Stimulated activated CD4-positive, alpha-beta T cell treated with anti-CD3 and anti-CD28 coated beads, Interleukin-4, amount 100 ng/mL, for 24 hours (primary cell): ENCODE measurements around the gene PRDM10.

Experiments used
- DNase-seq: peaks from one replicate; pipeline ENCODE4 v3.0.0-alpha.2; 2020

PRDM10 gene

DNA sequence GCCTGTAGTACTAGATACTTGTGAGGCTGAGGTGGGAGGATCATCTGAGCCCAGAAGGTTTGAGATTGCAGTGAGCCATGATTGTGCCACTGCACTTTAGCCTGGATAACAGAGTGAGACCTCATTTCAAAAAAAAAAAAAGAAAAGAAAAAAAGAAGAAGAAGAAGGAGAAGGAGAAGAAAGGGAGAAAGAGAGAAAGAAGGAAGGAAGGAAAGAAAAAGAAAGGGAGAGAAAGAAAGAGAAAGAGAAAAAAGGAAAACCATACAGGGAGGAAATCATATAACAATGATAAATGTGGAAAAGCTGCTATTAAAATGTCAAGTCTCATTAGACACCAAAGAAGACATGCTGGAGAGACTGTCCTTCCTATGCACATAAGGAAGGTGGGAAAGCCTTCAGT is 5.7 kb upstream of the PRDM10 start:
- no peak for DNase-seq

DNA sequence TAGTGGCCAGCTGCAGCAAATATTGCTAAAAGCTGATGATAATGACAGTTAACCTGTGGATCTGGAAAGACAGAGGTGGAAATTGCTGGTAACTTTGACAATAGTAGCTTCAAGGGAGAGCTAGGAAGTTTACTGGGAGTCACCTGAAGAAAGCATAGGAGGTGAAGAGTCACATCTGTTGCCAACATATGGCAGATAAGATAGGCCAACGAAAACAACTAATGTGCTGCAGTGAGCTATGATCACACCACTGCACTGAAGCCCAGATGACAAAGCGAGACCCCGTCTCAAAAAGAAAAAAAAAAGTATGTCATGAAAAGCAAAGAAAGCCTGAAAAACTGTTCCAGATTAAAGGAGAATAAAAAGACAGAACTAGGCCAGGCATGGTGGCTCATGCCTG is 4.3 kb upstream of the PRDM10 start:
- no peak for DNase-seq

- DNase-seq, result no peak
These were observed 1.0 kb upstream of the PRDM10 start for GRCh38 chr11:130003717-130004001.

GRCh38 chr11:130002846-130003716 is 446 bp upstream of the PRDM10 start:
- peak; percentile 90 for DNase-seq

DNA sequence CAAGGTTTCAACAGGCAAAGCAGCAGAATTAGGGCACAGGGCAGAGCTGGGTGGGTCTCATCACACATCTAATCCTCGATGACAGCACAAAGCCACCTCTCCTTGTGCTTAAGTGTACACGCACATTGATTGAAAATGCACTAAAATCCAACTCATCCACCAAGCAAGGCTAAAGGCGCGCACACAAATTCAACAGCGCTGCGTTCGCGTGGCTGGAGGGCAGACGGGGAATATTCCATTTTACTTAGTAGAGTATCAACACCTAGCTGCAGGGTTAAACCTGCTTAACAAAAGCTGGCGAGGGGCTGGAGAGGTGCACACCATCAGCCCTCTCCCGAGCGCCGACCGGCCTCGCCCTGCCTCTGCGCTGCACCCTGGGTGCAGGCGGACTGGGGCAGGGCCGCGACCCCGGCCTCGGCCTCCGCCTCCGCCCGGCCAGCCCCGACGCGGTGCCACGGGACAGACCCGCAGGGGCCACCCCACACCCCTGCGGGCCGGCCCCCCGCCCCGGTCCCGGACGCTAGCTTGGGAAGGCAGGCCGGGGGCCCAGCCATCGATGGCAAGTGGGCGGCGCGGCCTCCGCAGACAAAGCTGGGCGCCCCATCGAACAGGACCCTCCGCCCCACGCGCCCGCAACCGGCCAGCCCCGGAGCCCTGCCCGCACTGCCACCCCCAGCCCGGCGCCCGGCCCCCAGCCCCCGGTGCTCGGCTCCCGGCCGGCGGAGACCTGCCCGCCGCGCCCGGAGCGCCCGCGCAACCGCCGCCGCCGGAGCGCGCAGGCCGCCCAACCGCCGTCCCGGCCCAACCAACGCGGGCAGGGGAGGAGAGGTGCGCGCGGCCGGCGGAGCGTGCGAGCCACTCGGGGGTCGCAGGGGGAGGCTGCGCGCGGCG is 929 bp downstream of the PRDM10 start:
- peak; percentile 30 for DNase-seq

DNA sequence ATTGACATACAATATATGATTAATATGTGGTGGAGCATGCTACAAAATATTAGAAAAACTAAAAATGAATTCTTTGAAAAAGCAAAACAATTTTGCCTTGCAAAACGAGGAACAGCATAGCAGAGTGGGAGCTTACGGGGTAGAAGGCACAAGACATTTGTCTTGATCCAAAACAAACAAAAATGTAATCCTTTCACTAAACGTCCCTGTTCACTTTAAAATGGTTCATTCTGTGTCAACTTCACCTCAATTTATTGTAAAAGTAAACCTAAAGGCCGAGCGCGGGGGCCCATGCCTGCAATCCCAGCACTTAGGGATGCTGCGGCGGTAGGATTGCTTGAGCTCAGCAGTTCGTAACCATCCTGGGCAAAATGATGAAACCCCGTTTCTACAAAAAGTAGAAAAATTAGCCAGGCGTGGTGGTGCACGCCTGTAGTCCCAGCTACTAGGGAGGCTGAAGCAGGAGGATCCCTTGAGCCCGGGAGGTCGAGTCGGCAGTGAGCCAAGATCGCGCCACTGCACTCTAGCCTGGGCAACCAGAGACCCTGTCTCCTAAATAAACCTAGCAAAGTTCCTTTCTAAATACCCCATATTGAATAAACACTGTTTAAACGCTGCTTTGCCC is 2.0 kb downstream of the PRDM10 start:
- DNase-seq, result no peak

DNA sequence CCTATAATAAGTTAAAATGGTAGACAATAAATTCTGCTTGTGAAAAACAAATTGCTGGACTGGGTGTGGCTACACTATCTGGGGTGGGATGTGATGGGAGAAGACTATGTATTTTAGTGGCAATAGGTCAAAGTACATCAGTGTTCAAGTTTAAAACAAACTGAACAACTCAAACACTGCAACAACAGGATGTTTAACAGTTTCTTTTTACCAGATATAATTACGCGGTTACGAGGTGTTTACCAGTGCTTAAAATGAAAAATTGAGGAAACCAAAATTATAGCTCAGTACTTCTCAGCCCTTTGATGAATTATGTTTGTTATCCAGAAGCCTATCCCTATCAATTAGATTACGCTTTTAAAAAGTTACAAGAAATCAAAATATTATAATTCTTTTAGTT is 3.2 kb downstream of the PRDM10 start:
- DNase-seq, result no peak

DNA sequence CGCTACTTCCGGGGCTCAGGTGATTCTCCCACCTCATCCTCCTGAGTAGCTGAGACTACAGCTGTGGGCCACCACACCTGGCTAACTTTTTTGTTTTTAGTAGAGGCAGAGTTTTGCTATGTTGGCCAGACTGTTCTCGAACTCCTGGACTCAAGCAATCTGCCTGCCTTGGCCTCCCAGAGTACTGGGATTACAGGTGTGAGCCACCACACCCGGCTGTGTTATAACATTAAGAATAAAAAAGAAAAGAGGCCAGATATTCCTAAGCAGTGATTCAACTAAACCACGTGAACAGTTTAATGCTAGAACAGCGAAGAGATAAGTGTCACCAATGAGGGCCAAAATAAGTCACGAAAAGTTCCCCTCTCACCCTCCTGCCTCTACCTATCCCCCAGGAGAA is 3.7 kb downstream of the PRDM10 start:
- no peak for DNase-seq

- no peak for DNase-seq
These were observed 4.5 kb downstream of the PRDM10 start for GRCh38 chr11:129998107-129998506.

- DNase-seq, result no peak
These were observed 5.1 kb downstream of the PRDM10 start for GRCh38 chr11:129997513-129997912.

DNA sequence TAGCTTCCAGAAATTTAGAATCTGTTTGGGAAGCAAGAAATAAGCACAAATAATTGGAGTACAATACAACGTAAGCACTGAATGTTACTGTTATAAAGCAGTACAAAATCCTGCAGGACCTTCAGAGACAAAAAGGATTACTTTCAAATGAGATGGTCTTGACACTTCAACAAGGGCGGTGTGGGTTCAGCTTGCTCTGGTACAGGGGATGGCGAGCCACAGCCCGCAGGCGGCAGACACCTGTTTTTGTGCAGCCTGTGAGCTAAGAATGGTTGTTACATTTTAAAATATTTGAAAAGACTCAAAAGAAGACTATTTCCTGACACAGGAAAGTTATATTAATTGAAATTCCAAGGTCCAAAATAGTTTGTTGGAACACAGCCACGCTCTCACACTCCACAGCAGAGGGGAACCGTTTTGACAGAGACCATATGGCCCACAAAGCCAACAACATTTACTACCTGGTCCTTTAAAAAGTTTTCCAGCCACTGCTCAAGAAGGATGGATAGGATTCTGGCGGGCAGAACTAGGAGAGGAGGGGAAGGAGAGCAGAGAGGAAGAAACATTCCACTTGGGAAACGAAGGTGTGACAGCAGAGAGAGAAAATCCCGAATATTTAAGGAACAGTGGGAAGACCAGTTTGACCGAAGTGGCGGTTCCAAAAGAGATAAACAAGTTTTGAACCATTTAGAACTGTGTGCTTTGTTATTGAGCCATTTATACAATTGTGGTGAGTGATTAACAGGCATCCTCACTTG is 6.3 kb downstream of the PRDM10 start:
- no peak for DNase-seq

GRCh38 chr11:129995163-129995562 is 7.5 kb downstream of the PRDM10 start:
- DNase-seq, result no peak

DNA sequence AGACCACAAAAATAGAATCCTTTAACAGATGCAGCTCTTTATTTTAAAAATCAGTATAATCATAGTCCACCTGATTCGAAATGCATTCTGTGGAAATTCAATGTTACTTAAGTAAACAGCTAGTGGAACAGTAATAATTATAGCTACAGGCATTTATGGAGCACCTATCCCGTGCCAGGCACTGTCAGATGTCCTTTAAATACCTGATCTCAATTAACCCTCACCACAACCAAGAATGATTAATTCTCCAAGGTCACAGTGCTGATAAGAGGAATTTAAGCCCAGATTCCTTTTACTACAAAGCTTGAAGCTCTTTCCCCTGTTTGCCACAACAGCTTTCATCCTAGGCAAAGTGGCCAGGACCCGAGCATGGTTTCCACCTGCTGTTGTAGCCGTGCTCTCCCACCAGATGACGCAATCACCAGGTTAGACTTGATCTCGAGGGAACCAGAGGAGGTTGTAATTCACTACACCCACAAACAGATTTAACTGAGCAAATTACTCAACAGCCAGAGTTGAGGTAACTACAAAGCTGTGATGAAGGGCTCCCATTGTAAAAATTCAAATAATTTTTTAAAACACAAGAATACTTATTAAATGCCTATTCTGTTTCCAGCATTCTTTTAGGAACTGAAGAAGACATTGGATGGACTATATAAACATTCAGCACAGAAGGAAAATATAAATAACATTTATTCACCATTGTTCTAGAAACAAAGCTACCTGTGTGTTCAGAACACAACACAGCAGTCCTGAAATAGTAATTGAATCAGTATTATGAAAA is 10.3 kb downstream of the PRDM10 start:
- DNase-seq, result peak; percentile 35

DNA sequence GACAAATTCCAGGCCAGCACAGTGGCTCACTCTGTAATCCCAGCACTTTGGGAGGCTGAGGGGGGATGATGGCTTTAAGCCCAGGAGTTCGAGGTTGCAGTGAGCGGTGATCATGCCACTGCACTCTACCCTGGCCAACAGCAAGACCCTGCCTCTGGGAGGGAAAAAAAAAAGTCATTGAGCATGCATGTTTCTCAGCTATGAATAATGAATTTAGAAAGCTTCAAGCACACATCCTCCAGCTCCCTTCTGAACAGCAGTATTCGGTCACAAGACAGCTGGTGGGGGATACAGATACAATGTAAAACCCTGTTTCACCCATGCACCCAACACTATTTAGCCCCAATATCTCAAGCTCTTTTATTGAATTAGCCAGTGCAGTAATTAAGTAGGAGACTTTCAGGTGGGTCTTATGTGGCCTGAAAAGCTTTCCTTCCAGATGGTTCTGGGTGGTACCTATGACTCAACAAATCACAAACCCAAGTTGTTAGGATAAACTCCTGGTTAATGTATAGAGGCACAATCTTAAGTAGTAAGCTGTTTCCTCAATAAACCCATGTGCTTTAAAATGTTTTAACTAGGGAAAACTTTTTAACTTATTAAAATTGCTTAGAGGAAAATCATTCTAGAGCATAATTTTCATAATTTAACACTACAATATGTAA is 13.4 kb downstream of the PRDM10 start:
- DNase-seq, result no peak

GRCh38 chr11:129987950-129988349 is 14.7 kb downstream of the PRDM10 start:
- no peak for DNase-seq

DNA sequence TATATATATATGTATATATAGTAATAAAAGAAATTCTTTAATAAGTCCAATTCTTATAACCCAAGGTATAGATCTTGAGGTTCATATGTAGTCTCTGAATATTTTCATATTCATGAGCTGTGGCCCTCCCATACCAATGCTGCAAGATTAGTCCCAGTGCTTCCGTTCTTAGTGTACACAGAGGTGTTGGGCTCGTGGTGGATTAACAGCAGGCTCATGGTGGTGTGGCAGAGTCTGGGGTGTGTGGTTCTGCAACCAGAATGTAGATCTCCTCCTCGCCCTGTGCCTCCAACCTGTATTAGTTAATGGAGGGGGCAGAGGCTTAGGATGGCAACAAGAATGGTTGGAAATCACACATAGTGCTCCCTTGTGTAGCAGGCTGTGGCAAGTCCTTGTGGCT is 16.8 kb downstream of the PRDM10 start:
- DNase-seq, result no peak

GRCh38 chr11:129980086-129980485 is 22.5 kb downstream of the PRDM10 start:
- no peak for DNase-seq

DNA sequence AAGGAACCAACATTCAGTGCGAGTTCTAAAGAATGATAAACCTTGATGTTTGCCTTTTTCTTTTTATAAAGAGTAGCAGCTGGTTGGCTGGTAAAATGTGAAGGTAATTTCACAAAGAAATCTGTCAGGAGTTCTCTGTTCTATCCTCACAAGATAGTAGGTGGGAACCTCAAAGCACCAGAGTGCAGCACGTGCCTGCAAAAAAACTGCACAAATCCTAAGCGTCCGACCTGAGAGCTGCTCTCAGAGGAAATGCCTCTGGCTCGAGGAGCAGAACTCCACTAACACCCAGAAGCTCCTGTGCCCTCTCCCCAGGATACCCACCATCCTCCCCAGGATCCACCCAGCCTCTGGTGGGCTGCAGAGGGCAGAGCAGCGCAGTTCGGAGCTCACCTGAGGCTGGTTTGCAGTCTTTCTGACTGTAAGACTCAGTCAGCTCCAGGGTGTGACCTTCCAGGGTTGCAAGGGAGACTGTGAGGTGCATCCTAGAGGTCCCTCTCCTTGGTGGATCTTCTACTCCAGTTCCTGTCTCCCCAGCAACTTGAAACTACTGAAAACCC is 23.5 kb downstream of the PRDM10 start:
- no peak for DNase-seq

GRCh38 chr11:129978447-129978846 is 24.2 kb downstream of the PRDM10 start:
- no peak for DNase-seq

- no peak for DNase-seq
These were observed 26.3 kb downstream of the PRDM10 start for GRCh38 chr11:129976328-129976727.

DNA sequence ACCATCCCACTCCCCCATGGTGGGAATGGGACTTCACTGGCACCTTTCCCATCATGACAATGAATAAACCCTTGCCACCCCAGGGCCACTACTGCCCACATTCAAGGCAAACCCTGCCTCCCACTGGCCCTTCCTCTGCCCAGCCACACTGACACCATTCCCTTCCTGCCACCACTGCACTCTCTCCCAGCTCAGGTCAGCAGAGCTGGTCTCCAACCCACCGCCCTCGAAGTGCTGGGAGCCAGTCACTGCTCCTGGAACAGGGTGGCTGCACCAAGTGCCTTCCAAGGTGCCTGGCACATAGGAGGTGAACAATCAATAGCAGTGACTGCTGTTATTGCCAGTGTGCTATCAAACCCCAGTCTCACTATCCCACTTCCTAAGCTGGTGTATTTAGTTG is 27.1 kb downstream of the PRDM10 start:
- DNase-seq, result no peak
